ENCODE measurements around the gene AUTS2. TPM values are rescaled to one million over a fixed set of nuclear protein-coding genes. Genes with fewer than 3 reads are reported as not detected.

Gene AUTS2
- total RNA-seq, 4 donors from 2014 or later: 29.8 to 114 (median 59.4) TPM

DNA sequence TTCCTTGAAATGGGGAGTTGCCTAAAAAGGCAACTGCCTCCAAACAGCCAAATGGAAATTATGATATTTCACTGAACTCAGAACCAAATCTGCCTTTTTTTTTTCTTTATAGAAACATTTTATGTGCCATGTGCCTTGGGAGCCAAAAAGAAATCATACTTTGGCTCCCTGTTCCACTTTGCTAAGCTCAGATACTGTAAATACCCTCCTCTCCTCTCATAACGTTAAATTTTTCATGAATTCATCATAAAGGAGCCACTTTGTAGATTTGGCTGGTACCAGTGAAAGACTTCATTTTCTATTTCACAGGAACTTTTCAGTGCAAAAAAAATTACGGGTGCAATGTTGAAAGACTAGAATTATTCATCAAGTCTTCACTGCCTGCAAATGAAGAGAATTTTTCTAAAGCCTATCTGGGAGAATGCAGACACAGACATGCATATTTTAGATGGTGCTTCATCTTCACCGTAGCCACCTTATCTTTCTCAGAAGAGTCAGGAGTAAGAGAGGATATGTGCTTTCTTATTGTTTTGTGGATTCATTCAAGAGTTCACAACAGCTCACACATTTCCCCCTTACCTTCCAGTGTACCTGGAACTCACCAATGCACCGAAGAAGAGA is 791.4 kb downstream of the AUTS2 start:
- TF ChIP-seq POLR2AphosphoS5 (IDR thresholded peaks at IDR 0.05): no peak
- TF ChIP-seq EP300 (IDR thresholded peaks at IDR 0.05; ENCODE audit: low read depth): no peak
- TF ChIP-seq POLR2A (IDR thresholded peaks at IDR 0.05): no peak
- TF ChIP-seq, protein P1, sequence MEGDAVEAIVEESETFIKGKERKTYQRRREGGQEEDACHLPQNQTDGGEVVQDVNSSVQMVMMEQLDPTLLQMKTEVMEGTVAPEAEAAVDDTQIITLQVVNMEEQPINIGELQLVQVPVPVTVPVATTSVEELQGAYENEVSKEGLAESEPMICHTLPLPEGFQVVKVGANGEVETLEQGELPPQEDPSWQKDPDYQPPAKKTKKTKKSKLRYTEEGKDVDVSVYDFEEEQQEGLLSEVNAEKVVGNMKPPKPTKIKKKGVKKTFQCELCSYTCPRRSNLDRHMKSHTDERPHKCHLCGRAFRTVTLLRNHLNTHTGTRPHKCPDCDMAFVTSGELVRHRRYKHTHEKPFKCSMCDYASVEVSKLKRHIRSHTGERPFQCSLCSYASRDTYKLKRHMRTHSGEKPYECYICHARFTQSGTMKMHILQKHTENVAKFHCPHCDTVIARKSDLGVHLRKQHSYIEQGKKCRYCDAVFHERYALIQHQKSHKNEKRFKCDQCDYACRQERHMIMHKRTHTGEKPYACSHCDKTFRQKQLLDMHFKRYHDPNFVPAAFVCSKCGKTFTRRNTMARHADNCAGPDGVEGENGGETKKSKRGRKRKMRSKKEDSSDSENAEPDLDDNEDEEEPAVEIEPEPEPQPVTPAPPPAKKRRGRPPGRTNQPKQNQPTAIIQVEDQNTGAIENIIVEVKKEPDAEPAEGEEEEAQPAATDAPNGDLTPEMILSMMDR (IDR thresholded peaks at IDR 0.05): no peak
- Histone ChIP-seq H3K36me3 (no peaks in the 10 kb centered on the region), H3K9me3 (no peaks in the 10 kb centered on the region), H3K4me1 (no peaks in the 10 kb centered on the region), H3K4me3 (no peak overlapping the region), H3K27me3 (no peaks in the 10 kb centered on the region), H3K27ac (no peak overlapping the region)
- DNase-seq: no peak
- WGBS, 2 donors (ENCODE audit: low coverage in 1 of 2): 78 to 80% methylated on average over 4 of the region's 4 CpGs
- intact Hi-C loops (cut with DNase I; ENCODE audit: low total_unique reads) (no loop called here), in situ Hi-C loops (cut with MboI; ENCODE audit: low pct_ligation_motif_present in 1 of 4, low pct_unique_long_range_greater_than_20kb in 1 of 4, low sequenced_read_pairs in 3 of 4) (no loop called here)

- Histone ChIP-seq H3K4me3 (no peak overlapping the region), H3K4me1 (no peaks in the 10 kb centered on the region), H3K9me3 (no peaks in the 10 kb centered on the region), H3K27ac (no peak overlapping the region), H3K27me3 (no peaks in the 10 kb centered on the region), H3K36me3 (no peaks in the 10 kb centered on the region)
- WGBS, 2 donors (ENCODE audit: low coverage in 1 of 2): 93% methylated on average over 1 of the region's 1 CpG; no CpG with 5 or more reads in 1 of the 2 donors
- intact Hi-C loops (cut with DNase I; ENCODE audit: low total_unique reads): no loop called here
- in situ Hi-C loops (cut with MboI; ENCODE audit: low pct_ligation_motif_present in 1 of 4, low pct_unique_long_range_greater_than_20kb in 1 of 4, low sequenced_read_pairs in 3 of 4): no loop called here
- TF ChIP-seq POLR2A (IDR thresholded peaks at IDR 0.05) (no peak), POLR2AphosphoS5 (IDR thresholded peaks at IDR 0.05) (no peak), EP300 (IDR thresholded peaks at IDR 0.05; ENCODE audit: low read depth) (no peak)
- TF ChIP-seq, protein P1 (IDR thresholded peaks at IDR 0.05): no peak
- no peak for DNase-seq
Measured at GRCh38 chr7:70390251-70390650, 792.0 kb downstream of the AUTS2 start.

DNA sequence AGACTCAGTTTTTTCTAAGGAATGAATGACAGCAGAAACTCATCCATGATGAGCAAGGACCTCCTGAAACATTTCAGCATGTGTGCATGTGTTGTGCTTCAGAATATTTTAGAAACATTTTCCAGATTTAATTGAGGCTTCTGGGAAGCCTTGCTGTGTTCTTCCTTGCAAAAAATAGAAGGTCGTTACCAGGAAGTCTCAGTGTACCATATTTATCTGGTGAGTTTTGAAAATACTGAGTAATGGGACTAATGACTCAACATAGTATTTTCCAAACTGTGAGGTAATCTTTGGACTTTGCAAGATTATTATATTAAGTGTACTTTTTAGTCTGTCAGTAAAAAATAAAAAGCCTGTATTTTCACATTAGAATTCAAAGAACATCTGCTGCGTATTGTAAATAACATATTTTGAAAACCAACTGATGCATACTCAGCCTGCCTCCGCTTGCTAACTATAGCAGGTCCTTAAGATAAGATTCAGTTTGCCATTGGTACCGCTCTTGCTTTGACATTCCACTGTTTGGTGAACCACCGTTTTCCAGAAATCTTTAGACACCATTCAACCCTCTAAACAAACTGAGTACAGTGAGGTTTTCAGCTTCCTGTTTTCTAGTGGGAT is 794.1 kb downstream of the AUTS2 start:
- H3K4me3 ChIP-seq: no peak overlapping the region
- H3K36me3 ChIP-seq: no peaks in the 10 kb centered on the region
- H3K27ac ChIP-seq: peak overlapping the region in 1 of 4 donors; percentile 29
- H3K27me3 ChIP-seq: no peaks in the 10 kb centered on the region
- DNase-seq: no peak
- intact Hi-C loops (cut with DNase I; ENCODE audit: low total_unique reads): no loop called here
- in situ Hi-C loops (cut with MboI; ENCODE audit: low pct_ligation_motif_present in 1 of 4, low pct_unique_long_range_greater_than_20kb in 1 of 4, low sequenced_read_pairs in 3 of 4): no loop called here
- H3K9me3 ChIP-seq: no peaks in the 10 kb centered on the region
- TF ChIP-seq EP300 (IDR thresholded peaks at IDR 0.05; ENCODE audit: low read depth) (no peak), POLR2AphosphoS5 (IDR thresholded peaks at IDR 0.05) (peak; percentile 9 to 36 (median 14))
- H3K4me1 ChIP-seq: no peaks in the 10 kb centered on the region
- 73 to 75% methylated on average over 5 of the region's 5 CpGs for WGBS, 2 donors (ENCODE audit: low coverage in 1 of 2)

GRCh38 chr7:70392877-70393435 is 794.7 kb downstream of the AUTS2 start:
- in situ Hi-C loops (cut with MboI; ENCODE audit: low pct_ligation_motif_present in 1 of 4, low pct_unique_long_range_greater_than_20kb in 1 of 4, low sequenced_read_pairs in 3 of 4): no loop called here
- no peak for DNase-seq
- intact Hi-C loops (cut with DNase I; ENCODE audit: low total_unique reads): no loop called here
- Histone ChIP-seq H3K27me3 (no peaks in the 10 kb centered on the region), H3K9me3 (no peaks in the 10 kb centered on the region), H3K4me1 (no peaks in the 10 kb centered on the region), H3K36me3 (no peaks in the 10 kb centered on the region), H3K27ac (no peak overlapping the region), H3K4me3 (no peak overlapping the region)
- WGBS, 2 donors (ENCODE audit: low coverage in 1 of 2): 89% methylated on average over 7 of the region's 7 CpGs; no CpG with 5 or more reads in 1 of the 2 donors
- TF ChIP-seq POLR2AphosphoS5 (IDR thresholded peaks at IDR 0.05) (no peak), EP300 (IDR thresholded peaks at IDR 0.05; ENCODE audit: low read depth) (no peak), POLR2A (IDR thresholded peaks at IDR 0.05) (no peak)
- TF ChIP-seq, protein P1 (IDR thresholded peaks at IDR 0.05): no peak
